HG03457 (cell line): ENCODE results near the gene C16orf90.
A peak's percentile ranks its signal among the peaks of the same experiment; 100 is the strongest.

Experiments used
- ATAC-seq: cut with Tn5 transposase; IDR thresholded peaks from one replicate; pipeline ENCODE4 v1.9.1; 2021; ENCODE audit warnings: moderate number of reproducible peaks; ENCODE audit not compliant: unreplicated experiment

C16orf90 gene

DNA sequence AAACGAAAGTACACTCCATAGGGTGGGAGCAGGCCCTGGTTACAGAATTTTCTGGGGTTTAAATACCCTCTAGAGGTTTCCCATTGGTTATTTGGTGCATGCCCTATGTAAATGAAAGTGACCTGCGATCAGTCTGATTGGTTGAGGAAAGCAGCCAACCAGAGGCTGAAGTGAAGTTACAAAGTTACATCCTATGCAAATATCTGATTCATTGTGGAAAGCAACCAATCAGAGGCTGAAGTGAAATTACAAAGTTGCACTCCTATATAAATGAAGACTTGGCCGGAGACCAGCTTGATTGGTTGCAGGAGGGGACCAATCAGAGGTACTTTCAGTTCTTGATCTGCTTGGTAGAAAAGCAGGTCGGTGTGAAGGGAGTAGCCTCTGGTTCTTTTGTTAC, 27.4 kb downstream of the C16orf90 start:
- no peak for ATAC-seq

DNA sequence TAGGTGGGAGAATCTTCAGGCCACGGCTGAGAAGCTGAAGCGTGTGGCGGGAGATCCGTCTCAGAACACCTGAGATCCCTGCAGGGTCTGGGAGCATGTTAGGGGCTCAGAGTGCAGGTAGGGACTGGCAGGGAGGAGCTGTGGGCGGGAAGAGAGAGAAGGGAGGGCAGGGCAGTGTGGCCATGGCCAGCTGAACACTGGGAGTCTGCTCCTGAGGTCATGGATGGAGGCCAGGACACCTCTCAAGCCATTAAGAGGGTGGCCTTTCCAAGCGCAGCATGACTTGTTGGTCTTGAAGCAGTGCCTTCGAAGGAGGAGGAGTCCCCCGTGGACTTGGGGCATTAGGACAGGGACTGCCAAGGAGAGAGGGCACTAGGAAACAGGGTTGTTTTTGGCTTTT, 28.1 kb downstream of the C16orf90 start:
- no peak for ATAC-seq

DNA sequence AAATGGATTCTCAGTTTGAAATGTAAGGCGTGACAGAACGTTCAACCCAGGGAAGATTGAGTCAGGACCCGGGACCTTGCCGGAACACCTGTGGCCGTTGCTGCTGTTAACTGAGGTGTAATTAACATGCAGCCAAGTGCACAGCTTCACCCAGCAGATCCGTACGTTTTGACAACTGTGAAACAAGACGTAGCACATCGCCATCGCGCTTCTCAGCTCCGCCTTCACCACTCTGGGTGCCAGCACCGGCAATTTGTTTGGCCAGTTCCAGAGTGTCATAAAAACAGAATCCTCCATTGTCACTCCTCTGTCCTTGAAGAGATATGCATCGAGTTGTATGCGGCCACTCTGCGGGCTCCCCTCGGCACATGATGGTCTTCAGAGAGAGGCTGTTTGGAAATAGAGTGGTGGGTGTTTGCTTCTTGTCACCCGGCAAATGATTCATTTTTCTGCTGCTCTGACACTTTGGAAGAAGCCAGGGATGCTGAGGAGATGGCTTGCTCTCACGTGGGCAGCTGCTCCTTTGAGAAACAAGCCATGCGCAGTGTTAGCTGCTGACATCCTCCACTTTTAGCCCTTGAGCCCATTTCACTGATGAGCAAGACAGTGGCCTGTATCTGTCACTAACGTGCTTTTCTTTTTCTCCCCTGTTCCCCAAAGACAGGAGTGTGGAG, 29.2 kb downstream of the C16orf90 start:
- no peak for ATAC-seq

DNA sequence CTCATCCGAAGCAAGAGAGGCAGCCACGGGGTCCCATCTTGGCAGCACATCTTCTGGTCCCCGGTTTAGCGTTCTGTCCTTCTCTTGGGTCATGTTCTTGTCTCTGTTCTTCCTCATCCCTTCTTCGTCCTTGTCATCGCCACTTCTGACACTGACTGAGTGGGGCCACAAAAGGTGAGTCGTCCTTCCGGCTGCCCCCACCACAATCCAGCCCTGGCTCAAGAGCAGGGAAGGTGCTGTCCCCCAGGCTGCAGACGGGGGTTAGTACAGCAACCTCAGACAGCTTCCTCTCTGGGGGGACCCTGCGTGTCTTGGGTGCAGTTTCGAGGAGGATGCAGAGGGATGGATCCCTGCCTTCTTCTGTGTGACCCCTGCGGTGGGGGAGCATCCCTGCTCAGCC, 30.0 kb downstream of the C16orf90 start:
- ATAC-seq: no peak

DNA sequence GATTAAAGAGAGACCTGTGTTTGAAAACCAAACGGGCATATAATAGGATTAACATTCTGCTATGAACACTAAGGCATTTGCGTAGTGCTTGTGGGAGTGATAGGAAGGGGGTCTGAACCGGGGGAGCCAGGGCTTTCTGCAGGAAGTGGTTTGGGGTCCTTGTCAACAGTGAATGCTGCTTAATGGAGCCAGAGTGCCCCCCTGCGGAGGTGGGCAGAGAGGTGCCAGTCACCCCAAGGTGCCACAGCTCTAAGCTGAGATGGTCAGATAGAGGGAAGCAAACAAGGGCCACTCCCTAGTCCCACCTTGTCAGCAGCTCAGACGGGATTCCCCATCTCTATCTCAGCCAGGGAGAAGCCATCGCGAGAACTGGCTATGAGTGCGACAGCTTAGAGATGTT, 34.1 kb downstream of the C16orf90 start:
- no peak for ATAC-seq

DNA sequence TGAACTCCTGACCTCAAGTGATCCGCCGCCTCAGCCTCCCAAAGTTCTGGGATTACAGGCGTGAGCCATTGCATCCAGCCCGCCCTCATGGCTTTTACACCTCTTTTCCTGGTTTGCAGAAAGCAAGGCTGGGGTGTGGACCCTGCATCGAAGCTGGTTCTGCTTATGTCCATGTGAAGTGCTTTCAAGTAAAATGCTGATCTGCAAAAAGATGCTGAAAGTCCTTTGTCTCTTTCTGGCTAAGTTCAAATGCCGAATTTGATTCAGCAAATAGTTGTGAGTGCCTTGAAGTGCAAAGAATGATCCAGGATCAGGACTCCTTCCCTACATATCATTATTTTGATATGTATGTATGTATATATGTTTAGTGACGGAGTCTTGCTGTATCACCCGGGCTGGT, 34.7 kb downstream of the C16orf90 start:
- no peak for ATAC-seq

DNA sequence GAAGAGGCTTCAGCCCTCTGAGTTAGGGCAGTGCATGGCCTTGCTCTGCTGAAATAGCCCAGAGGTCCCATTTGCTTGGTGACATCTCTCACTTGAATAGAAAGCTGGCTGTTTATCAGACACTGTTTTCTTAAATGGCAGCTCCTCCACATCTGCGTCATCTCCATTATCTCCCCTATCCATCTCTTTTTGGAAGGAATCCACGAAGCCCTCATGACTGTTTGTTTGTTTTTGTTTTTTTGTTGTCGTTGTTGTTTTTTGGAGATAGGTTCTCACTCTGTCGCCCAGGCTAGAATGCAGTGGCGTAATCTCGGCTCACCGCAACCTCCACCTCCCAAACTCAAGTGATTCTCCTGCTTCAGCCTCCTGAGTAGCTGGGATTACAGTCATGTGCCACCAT, 35.2 kb downstream of the C16orf90 start:
- no peak for ATAC-seq

DNA sequence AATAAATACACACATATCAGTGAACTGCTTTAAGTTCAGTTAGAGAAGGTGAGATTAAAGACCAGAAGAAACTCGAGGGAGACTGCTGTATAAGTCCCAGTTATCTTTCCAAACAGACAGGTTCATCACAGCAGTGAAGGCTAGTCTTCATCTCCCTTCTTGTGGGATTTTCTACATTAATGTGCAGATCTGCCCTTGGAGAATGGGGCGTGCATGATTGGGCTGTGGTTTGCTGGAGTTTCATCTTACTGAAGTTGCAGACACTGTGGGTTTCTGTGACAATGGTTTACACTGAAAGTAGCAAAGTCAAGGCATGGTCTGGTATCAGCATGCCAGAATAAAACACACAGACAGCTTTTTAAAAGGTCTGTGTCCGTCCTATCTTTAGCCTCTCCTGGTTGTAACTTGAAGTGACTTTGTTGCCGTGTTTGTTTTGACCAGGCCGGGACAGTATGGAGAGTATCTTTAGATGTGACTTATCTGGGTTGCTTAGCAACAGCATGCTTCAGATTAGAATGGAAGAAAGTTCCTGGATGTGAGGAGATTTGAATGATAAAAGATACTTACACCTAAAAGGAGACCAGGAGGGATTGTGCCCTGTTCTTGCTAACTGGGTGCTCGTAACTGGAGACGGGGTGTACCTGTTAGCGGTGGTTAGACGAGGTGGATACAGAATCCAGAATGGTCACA, 35.7 kb downstream of the C16orf90 start:
- no peak for ATAC-seq

DNA sequence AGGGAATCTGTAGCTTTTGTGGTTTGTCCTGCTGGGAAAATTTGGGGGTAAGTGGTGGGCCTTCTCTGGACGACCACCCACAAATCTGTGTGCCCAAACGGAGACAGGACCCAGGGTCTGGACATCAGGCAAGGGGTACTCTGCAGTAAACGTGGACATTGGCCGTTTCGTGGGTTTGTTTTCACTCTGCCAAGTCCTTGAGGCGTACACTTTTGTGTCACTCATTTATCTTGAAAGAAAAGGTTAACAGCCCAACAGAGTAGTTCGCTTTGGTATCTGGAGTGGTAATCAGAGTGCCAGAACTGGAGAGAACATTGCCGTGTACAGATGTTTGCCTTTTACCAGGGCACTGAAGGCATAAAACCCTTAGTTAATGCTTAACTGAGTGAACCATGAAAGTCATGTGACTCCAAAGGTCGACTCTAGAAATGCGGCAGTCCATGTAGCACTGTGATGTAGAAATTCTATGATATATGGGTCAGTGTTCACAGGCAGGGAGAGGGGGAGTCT, 36.4 kb downstream of the C16orf90 start:
- ATAC-seq: peak; percentile 38

DNA sequence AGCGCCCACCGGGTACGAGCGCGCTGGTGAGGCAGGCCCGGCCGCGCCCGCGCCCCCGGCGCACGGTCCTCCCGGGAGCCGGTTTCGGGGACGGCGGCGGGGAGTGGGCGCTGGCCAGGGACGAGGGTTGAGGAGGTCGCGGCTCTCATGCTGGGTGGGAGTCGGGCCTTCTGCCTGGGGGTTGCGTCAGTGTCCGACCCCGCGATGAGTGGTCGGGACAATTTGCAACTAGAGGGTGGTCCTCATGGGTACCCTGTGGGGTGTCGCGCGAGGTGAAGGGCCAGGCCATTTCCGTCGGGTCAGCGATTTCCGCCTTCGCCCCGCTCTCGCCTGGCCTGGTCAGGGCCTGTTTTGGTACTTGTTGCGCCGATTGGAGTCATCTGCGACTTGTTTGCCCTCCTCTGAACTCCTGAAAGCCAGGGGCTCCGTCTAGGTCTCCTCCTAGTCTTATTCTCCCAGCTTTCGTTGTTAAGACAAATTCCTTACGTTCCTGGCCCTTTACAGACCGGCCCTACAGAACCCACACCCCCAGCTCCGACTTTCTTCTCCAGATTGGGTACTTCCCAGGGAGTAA, 36.9 kb downstream of the C16orf90 start:
- no peak for ATAC-seq

DNA sequence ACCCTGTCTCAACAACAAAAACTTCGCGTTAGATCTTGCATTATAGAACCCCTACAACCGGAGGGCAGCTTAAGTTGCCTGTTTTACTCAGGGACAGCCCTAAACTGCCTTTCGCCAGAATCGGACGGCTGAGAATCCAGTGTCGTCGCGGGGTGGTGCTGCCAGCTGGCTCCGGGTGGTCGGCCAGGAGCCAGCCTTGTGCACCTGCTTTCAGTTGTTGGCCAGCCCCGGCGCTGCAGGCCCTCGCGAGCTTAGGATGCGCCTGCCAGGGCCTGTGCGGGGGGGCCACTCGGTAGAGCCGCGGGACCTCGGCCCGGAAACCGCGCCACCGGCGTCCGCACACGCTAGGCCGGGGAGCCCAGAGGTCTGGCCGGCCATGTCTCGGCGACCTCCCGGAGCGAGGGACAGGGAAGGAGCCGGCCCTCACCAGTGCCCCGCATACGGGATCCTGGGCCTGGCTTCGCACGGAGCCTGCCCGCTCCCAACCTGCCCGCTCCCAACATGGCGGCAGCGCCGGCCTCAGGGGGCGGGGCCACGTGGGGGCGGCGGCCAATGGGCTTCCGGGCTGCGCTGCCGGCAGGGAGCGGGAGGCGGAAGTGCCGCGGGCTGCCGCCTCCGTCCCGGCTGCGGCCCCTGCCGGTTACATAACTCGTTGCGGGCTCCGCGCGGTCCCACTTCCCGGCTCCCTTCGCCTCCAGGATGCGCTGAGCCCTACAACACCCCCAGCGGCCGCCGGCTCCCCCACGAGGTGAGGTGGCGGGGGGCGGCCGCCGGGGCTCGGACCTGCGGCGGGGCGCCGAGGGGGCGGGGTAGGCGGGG, 37.6 kb downstream of the C16orf90 start:
- peak; percentile 42 for ATAC-seq

DNA sequence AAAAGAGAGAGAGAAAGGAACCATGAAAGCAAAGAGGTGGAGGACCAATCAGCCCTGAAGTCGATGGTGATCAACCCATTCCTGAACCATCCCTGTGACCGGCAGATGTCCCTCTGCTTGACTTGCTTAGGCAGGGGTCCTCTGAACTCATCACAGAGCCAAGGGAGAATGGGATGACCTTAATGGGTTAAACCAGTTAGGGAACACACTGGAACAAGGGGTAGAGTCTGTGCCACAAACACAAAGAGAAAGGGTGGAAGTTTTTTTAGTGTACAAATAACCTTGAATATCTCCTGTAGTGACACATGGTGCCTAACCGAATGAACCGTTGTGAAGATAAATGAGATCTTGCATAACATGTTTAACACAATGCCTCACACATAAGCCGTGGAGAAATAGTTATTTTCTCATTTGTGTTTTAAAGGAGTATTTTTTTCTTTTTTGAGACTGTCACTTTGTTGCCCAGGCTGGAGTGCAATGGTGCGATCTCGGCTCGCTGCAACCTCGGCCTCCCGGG, 40.6 kb downstream of the C16orf90 start:
- ATAC-seq: no peak

DNA sequence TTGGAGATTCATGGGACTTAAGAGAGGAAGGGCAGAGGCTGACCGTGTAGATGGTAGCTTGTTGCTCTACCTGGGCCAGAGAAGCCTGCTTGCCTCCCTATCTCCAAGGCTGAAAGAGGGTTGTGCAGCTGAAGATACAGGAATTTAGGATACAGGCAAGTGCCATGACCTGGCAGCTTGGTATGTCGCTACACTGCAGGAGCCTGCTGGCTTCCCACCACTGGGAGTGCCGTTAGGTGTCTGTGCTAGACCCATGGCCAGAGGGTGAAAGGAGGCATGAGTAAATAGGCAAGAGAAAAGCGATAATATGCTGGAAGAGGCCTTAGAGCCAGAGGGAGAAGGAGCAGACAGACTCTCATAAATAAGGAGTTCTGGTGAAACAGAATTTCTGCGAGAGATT, 41.2 kb downstream of the C16orf90 start:
- ATAC-seq: no peak

DNA sequence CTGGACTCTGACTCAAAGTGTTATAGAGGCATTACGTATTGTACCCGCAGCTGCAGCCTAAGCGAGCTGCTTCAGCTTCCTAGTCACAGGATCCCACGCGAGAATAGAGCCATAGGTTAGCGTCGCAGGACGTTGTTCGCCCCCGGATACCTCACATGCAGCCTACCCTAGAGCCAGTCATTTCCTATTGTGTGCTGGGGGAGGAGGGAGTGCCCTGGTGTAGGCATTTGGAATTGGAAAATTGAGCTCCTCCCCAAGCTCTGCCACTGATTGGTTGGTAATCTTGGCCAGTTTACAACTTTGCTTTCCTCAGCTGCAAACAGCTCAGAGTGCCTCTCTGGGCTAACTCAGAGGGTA, 51.3 kb downstream of the C16orf90 start:
- peak; percentile 27 for ATAC-seq
